GM20000 (cell line): ENCODE results near the gene SCO2.

Experiments used
- DNase-seq: peaks from one replicate; pipeline ENCODE4 v3.0.0; 2012; ENCODE audit warnings: low spot score
- CTCF ChIP-seq: IDR thresholded peaks from 2 replicates; pipeline ENCODE4 v1.5.1; 2012; ENCODE audit warnings: mild to moderate bottlenecking, control low read depth; ENCODE audit errors: extremely low read depth, missing control alignments

Gene SCO2

GRCh38 chr22:50497093-50497492 is 28.3 kb downstream of the SCO2 start:
- no peak for DNase-seq
- TF ChIP-seq CTCF, result no peak

- TF ChIP-seq CTCF, result no peak
- peak; percentile 33 for DNase-seq
These were observed 34.7 kb downstream of the SCO2 start for GRCh38 chr22:50490531-50491308.

GRCh38 chr22:50489363-50490243 is 35.8 kb downstream of the SCO2 start:
- no peak for DNase-seq
- TF ChIP-seq CTCF, result no peak

GRCh38 chr22:50488886-50489285 is 36.5 kb downstream of the SCO2 start:
- no peak for DNase-seq
- TF ChIP-seq CTCF, result no peak

- TF ChIP-seq CTCF, result no peak
- no peak for DNase-seq
These were observed 37.3 kb downstream of the SCO2 start for GRCh38 chr22:50488006-50488677.

- no peak for TF ChIP-seq CTCF
- no peak for DNase-seq
These were observed 38.0 kb downstream of the SCO2 start for GRCh38 chr22:50487290-50488005.
